Lung (tissue), 12 donors: ENCODE results near the gene ARID2. TPM values are rescaled to one million over a fixed set of nuclear protein-coding genes. Genes with fewer than 3 reads are reported as not detected.
A peak's percentile ranks its signal among the peaks of the same experiment; 100 is the strongest.

Experiments
- ATAC-seq: fragments of 200-7000 bp; cut with Tn5 transposase; one replicate; pipeline ENCODE4 v1.9.1; 2020; ENCODE audit warnings: moderate number of reproducible peaks; ENCODE audit not compliant: insufficient read depth, low FRiP score
- DNase-seq, 3 donors: peaks; one replicate each; pipeline ENCODE4 v3.0.0-alpha.2; 2013 to 2017
- H3K27ac ChIP-seq, 2 donors: one replicate each; pipeline ENCODE4 v1.5.1; 2013; ENCODE audit warnings: mild to moderate bottlenecking in 2 of 2, moderate library complexity in 2 of 2, control low read depth in 1 of 2, inconsistent platforms in 1 of 2, low read depth in 1 of 2, low read length in 1 of 2
- H3K27me3 ChIP-seq, 3 donors: one replicate each; pipeline ENCODE4 v1.5.1; 2013; ENCODE audit warnings: low read length in 2 of 3; ENCODE audit not compliant: control insufficient read depth in 3 of 3, insufficient read depth in 3 of 3
- H3K36me3 ChIP-seq, 4 donors: one replicate each; pipeline ENCODE4 v1.5.1; 2013; ENCODE audit warnings: low read length in 4 of 4, mild to moderate bottlenecking in 1 of 4, moderate library complexity in 1 of 4; ENCODE audit not compliant: control insufficient read depth in 4 of 4, insufficient read depth in 4 of 4
- H3K4me1 ChIP-seq, 5 donors: one replicate each; pipeline ENCODE4 v1.5.1; 2013; ENCODE audit warnings: low read length in 5 of 5, mild to moderate bottlenecking in 2 of 5, moderate library complexity in 1 of 5; ENCODE audit not compliant: control insufficient read depth in 5 of 5, insufficient read depth in 5 of 5
- H3K4me3 ChIP-seq: one replicate; pipeline ENCODE4 v1.5.1; 2013; ENCODE audit warnings: mild to moderate bottlenecking, control low read depth, moderate library complexity
- H3K9ac ChIP-seq, 2 donors: one replicate each; pipeline ENCODE4 v1.5.1; 2013; ENCODE audit warnings: low read length in 2 of 2, control low read depth in 1 of 2; ENCODE audit not compliant: insufficient read depth in 1 of 2
- H3K9me3 ChIP-seq, 4 donors: one replicate each; pipeline ENCODE4 v1.5.1; 2013; ENCODE audit warnings: low read length in 3 of 4, mild to moderate bottlenecking in 1 of 4, moderate library complexity in 1 of 4; ENCODE audit not compliant: control insufficient read depth in 4 of 4, insufficient read depth in 3 of 4
- CTCF ChIP-seq: IDR thresholded peaks from 2 replicates; pipeline ENCODE4 v1.5.1; 2012; ENCODE audit warnings: mild to moderate bottlenecking; ENCODE audit errors: control extremely low read depth, extremely low read depth
- WGBS, 2 donors: extraction: QIAGEN DNeasy Blood & Tissue Kit; methylation state at CpG; one replicate each; pipeline ENCODE4 v1.1.7; 2013; 5-methylcytosine and 5-hydroxymethylcytosine counted together
- polyA plus RNA-seq, 2 donors: library from polyadenylated mRNA; stranded (reverse); fragments of 200-250 nt; gene quantifications; one replicate each; pipeline ENCODE4 v1.2.1, GENCODE V29; 2013
- total RNA-seq, 2 donors: library from RNA; depleted of rRNA in 1 of 2; stranded (reverse); fragments of >200 nt in 1 of 2; gene quantifications; one replicate each; pipeline ENCODE4 v1.2.1, GENCODE V29; 2014 to 2021
- donor health status: control.
- donor health status: control.
- donor health status: Bipolar disorder and iron deficiency.
- donor health status: healthy.
- donor health status: DM: yes; HTN: yes; CAD: no.

Gene ARID2
- total and polyA plus RNA-seq, 4 donors, result 5.3 to 79.2 (median 17.5) TPM

GRCh38 chr12:45878630-45879255, 149.2 kb downstream of the ARID2 start:
- ATAC-seq, result no peak
- 32 to 53% methylated on average over 8 of the region's 8 CpGs for WGBS, 2 donors
- DNase-seq, result peak in 2 of 3 donors; percentile 29 to 36

GRCh38 chr12:45879363-45879895, 149.9 kb downstream of the ARID2 start:
- ATAC-seq (no peak), DNase-seq (peak in 2 of 3 donors; percentile 27 to 32)
- H3K27me3 ChIP-seq, result no peaks in the 10 kb centered on the region
- no peak overlapping the region for H3K9ac ChIP-seq
- no peak overlapping the region for H3K27ac ChIP-seq
- no peak for TF ChIP-seq CTCF
- no peak overlapping the region for H3K4me3 ChIP-seq
- H3K4me1 ChIP-seq, result peaks cover 0 to 26% (median 5%) of the 10 kb centered on the region in 5 donors
- peaks cover 3 to 24% (median 16%) of the 10 kb centered on the region in 4 donors for H3K36me3 ChIP-seq
- WGBS, 2 donors, result 77 to 82% methylated on average over 2 of the region's 2 CpGs
- H3K9me3 ChIP-seq, result no peaks in the 10 kb centered on the region

More at GRCh38 chr12:45878630-45879255, 149.2 kb downstream of the ARID2 start:
- H3K36me3 ChIP-seq, result peaks cover 7 to 31% (median 19%) of the 10 kb centered on the region in 4 donors
- no peak overlapping the region for H3K27ac ChIP-seq
- peaks cover 0 to 26% (median 5%) of the 10 kb centered on the region in 5 donors for H3K4me1 ChIP-seq
- H3K9me3 ChIP-seq, result no peaks in the 10 kb centered on the region
- H3K4me3 ChIP-seq, result no peak overlapping the region
- H3K27me3 ChIP-seq, result no peaks in the 10 kb centered on the region
- TF ChIP-seq CTCF, result no peak
- H3K9ac ChIP-seq, result no peak overlapping the region

- H3K27ac ChIP-seq, result no peak overlapping the region
- DNase-seq (no peak), ATAC-seq (no peak)
- peaks cover 0 to 26% (median 5%) of the 10 kb centered on the region in 5 donors for H3K4me1 ChIP-seq
- peaks cover 1 to 16% (median 8%) of the 10 kb centered on the region in 4 donors for H3K36me3 ChIP-seq
- no peak for TF ChIP-seq CTCF
- H3K9ac ChIP-seq, result no peak overlapping the region
- WGBS, 2 donors, result 82 to 89% methylated on average over 2 of the region's 2 CpGs
- H3K27me3 ChIP-seq, result no peaks in the 10 kb centered on the region
- H3K4me3 ChIP-seq, result no peak overlapping the region
- no peaks in the 10 kb centered on the region for H3K9me3 ChIP-seq
Observed at GRCh38 chr12:45880533-45880932, 151.0 kb downstream of the ARID2 start.
